ENCODE measurements around the gene SAP30L.

Gene SAP30L

DNA sequence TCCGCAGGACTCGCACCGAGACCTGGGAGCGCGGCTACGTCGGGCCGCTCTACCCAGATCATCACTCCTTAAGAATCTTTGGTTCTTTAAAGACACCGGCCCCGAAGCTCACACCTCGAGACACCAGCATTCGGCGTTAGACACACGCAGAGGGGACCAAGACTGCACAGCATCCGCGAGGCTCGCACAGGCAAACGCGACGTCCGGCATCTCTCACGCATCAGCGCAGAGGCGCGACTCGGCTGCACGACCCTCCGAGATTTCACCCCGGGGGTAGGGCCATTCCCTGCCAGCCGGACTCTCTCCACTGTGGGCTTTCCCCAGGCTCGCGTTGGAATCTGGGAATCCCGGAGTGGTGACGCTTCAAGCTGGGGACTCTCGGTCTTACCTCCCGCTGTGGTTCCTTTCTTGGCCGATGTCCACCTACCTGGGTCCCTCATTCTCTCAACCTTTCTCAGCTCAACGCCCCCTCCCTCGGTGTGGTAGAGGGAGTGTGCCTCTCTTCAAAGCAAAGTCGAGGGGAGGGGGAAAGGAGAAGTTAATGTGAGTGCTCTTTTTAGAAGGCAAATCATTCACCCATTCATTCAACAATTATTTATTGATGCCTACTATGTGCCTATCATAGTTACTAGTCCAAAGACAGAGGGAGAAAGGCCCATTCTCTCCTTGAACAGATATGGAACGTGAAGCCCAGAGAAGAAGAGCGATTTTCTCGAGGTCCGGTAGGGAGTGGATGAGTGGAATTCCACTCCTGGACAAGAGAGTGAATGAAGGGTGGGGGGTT, 33.6 kb downstream of the SAP30L start:
- DNase-seq (ENCODE audit: extremely low read depth in 1 of 2, low read depth in 1 of 2) = no peak

DNA sequence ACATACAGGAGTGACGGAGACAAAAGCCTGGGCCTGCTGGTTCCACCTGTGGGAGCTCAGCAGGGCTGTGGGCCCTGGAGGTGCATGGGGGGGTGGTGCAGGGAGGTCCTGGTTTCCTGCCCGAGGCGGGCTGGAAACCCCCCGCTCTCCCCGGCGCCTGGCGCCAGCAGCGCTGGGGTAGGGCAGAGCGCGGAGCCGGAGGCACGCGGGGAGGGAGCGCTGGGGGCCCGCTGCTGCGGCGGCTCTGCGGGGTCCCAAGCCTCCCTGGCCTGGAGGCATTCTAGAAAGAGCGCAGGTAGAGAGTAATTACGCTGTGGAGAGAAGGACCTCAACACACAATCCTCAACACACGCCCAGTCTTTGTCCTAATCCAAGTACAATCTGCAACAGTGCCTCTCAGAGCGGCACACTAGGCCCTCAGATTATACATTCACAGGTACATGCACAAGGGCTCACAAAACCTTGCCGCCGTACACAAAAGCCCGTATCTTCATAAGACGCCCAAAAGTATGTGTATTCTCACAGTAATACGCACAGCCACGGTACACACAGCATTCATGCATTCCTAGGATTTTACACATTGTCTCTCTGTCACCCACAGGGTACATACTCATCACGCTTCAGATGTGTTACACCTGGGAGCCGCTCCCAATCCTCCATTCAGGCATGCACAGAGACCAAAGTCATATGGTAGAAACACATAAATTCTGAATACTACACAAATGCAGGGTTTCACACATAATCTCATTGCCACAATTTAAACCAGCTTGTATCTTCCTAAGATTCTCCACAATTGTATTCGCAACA, 34.4 kb downstream of the SAP30L start:
- DNase-seq (ENCODE audit: extremely low read depth in 1 of 2, low read depth in 1 of 2) = no peak

DNA sequence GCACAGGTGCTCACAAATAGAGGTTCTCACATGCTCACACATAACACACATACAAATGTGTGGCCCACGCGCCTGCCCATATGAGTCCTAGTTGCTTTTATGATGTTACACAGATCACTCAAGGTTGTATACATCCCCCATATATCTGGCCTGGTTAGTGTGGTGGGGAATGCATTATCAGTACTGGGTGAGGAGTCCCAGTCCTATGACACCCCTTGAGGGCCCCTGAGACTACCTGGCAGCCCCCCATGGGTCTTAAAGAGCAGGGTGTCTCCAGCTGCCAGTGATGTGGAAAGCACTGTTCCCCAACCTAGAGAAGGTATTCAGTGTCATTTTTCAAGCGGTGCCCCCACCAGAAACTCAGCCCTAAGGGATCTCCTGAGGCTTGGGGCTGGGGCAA, 35.0 kb downstream of the SAP30L start:
- DNase-seq (ENCODE audit: extremely low read depth in 1 of 2, low read depth in 1 of 2) = no peak

DNA sequence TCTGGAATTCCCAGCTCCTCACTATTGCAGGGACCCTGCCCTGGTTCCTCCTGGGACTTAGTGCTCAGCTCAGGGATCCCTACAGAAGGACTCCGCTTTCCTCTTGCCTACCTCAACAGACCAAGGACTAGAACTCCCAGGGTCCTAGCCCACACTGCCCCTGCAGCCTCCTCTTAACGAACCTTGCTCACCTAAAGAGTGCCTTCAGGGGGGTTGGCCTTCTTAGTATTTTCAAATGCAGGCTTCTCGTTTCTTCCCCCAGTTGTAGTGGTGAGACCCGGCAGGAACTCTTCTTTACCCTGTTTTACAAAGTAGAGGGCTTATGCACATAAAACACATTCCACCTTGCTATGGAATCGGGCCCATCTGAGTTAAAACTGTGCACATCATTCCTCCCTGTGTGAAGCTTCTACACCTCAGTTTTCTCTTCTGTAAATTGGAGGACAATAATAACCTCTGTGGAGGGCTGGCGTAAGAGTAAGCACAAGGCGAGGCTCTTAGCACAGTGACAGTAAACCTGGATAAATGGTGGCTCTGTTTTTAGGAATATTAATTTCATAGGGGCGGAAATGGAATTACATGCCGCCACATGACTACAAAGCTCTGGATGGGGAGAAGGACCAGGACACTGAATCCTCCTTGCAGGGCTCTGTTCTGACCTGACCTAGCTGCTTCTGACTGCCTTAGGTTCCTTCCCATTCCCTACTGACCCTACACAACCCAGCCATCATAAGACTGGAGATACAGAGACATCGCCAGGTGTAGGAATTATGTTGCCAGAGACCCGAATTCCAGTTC, 36.0 kb downstream of the SAP30L start:
- DNase-seq (ENCODE audit: extremely low read depth in 1 of 2, low read depth in 1 of 2) = no peak

DNA sequence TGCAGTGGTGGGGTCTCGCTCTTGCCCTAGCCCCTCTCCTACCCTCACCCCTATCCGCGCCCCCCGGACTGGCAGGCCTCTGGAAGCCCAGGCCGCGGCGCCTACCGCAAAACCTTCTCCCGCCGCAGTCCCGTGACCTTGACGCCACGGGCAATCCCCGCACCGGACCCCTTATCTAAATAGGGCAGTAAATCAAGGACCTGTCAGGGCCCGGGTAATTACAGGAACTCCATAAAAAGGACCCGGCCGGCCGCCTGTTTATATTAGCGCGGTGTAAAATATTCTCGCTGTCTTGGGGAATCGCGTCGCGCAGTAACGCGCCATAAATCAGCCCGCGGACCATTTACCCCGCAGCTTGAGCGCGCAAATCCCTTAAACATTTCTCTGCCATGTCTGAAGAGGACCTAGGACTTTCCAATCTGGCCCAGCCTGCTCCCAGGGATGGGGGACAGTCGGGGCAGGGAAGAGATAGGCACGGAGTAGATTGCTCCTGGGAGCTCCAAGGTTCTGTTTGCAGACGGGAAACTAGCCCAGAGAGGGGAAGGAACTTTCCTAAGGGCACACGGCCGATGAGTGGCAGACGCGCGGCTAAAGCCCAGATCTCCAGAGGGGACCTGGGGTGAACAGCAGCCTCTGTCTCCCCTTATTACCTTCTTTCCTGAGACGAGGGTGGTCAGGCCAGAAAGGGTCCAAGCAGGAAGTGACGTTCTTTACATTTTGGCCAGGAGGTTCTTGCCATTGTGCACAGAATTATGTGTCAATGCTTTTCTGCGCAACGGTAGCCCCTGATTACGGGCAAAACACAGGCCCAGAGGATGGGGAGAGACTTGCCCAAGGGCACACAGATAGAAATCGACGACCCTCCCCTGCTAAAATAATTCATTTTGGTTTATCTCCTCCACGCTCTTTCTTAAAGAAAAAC, 37.0 kb downstream of the SAP30L start:
- no peak for DNase-seq (ENCODE audit: extremely low read depth in 1 of 2, low read depth in 1 of 2)

DNA sequence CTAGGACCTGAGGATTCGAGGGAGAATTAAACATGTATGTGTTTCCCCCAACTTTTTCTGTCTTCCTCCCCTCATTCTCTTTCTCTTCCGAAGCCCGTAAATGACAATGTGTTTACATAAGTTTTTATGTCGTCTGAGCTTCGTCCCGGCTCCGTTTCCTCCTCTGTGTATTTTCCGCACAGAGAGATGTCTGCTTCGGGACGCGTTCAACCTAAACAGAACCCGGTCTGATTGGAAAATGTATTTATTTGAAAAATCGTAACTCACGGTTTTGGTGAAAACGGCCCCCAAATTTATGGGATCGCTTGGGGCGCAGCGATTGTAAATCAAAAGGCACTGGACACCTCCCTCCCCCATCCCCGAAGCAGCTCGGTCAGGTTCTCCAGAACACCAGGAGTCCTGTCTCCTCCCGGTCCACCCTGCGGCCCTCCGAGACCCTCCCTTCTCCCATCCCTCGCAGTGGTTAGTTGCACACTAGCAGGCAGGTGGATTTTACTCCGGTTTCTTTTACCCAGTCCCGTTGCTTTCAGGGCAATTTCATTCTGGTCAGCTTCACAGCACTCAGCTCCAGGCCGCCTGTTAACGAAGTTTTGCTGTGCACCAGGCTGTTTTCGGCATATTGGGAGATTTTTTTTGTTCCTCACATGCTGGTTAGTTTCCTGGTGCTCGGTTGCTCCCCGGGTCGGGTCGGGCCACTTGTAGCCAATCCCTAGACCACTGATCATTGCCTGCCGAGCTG, 38.0 kb downstream of the SAP30L start:
- no peak for DNase-seq (ENCODE audit: extremely low read depth in 1 of 2, low read depth in 1 of 2)

DNA sequence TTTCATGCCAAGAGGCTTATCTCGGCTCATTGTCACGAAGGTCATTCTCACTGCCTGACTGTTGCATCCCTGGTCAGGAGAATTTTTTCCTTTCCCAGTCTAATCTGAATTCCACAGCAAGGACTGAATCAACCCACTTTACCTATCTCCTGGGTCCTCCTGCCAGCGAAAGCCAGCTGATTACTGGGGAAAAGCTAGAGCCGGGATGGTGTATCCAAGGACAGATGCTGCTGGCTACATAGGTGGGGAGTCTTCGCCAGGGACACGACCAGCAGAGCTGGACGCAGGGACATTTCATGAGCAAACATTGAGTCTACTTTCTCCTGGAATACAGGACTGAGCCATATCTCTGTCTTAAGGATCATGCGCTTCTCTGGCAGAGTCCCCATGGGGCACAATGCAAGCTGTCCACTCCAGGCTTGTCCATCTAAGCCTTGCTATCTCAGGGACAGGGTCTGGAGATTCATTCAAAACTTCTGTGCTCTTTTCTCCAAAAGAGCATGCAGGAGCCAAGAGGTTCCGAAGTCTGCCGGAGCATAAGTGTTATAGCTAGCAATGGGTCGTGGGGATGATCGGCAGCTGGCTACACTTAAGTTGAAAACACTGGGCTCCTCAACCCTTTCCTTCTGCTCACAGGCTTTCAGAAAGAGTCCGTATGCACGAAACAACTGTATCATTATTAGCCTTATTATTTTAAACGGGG, 38.7 kb downstream of the SAP30L start:
- DNase-seq (ENCODE audit: extremely low read depth in 1 of 2, low read depth in 1 of 2) = no peak

DNA sequence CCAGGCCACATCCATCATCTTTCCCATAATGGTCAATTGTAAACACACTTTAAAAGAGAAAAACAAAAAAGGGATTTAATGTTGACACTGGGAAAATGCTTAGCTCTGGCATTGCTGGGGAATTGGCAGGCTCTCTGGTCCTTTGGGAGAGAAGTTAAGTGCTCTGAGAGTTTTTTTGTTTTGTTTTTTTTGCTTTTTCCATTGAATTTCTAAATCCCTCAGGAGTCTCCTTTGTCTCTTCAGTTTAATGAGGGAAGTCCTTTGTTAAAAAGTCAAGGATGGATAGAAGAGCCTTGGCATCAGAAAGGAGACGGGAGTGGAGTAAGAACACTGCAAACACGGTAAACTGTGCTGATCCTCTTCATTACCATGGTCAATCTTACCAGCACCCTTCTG, 39.3 kb downstream of the SAP30L start:
- no peak for DNase-seq (ENCODE audit: extremely low read depth in 1 of 2, low read depth in 1 of 2)

DNA sequence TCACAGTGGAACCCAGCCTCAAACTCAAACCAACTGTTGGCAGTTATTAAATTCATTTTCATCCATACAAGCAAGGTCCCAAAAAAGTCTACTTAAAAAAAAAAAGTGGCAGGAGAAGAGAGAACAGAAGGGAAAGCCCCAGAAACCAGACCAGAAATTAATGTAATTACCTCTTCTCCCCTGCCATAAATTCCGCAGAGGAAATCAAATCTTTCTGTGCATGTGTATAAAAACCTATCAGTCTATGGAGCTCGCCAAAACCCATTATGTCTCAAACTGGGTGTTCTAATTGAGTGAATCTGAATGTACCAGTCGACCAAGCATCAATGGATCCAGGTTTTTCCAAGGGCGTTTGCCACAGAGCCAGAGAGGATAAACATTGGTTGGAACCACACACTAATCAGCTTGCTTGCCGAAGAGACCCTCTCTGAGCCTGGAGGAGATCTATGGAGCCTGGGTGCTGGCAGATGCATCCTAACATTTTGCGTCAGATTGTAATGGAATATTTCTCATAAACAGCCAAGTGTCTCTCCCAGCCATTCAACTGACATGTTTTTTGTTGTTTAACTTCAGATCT, 40.1 kb downstream of the SAP30L start:
- no peak for DNase-seq (ENCODE audit: extremely low read depth in 1 of 2, low read depth in 1 of 2)

DNA sequence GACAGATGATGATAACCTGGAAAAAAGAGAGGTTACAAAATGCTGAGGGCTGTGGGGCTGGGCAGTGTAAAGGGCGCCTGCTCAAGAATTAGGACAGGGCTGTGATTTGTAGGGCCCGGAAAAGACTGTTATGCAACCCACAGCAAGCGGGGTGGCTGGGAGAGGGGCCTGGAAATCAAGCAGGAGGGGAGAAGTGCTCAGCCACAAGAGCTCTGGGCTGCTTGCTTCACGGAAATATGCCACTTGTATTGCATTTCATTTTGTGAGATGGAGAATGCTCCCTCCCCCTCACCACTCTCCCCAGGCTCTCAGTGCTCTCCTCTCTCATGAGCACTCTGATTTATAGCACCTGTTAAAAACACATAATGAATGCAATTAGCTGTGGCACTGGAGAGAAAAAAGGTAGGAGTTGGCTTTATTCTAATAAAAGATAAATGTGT, 40.6 kb downstream of the SAP30L start:
- DNase-seq (ENCODE audit: extremely low read depth in 1 of 2, low read depth in 1 of 2) = no peak

DNA sequence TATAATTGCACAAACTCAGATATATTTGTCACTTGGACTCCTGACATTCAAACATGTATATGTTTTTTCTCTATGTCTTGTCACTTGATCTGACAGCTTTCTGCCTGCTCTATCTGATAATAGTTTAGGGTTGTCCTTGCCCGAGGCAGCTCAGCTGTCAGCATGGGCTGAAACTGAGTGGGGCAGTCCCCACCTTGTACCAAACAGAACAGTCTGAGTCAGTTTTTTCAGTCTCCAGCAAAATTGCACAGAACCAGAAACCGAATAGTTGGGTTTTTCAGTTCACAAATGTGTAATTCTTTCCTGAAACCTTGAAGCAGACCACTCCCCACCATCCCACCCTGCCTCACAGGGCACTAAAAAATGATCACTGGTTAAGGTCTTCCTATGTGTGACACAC, 41.7 kb downstream of the SAP30L start:
- DNase-seq (ENCODE audit: extremely low read depth in 1 of 2, low read depth in 1 of 2) = no peak

DNA sequence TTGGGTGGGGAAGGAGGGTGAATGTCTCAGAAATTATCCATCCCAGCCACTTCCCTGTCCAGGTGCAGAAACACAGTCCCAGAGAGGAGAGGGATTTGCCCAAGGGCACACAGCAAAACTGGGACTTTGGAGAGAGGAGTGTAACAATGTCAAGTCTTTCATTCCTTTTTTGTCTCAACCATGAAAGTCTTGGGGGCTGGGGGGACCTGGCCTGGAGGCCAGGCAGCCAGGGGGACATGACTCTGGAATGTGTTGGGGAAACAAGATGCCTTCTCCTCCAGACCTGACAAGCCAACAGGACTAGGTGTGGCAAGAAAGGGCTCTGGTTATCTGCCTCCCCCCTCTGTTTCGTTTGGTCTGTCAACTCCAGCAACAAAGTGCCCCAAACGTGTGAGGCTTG, 46.1 kb downstream of the SAP30L start:
- DNase-seq (ENCODE audit: extremely low read depth in 1 of 2, low read depth in 1 of 2) = no peak

DNA sequence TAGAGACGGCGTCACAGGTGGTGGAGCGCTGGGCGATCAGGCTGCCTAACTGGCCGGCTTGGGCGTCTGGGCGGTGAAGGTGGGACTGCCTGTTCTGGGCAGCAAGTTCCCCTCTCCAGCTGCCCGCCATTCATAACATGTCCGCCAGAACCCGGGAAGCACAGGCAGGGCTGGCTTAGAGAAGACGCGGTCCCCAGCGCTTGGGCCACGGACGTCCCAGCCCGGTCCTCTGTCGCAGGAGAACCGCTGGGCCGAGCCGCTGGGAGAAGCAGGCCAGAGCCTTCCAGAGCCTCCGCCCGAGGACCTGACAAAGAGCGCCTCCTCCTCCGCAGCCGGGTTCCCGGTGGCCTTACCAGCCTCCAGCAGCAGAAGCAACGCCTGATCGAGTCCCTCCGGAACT, 47.5 kb downstream of the SAP30L start:
- no peak for DNase-seq (ENCODE audit: extremely low read depth in 1 of 2, low read depth in 1 of 2)

DNA sequence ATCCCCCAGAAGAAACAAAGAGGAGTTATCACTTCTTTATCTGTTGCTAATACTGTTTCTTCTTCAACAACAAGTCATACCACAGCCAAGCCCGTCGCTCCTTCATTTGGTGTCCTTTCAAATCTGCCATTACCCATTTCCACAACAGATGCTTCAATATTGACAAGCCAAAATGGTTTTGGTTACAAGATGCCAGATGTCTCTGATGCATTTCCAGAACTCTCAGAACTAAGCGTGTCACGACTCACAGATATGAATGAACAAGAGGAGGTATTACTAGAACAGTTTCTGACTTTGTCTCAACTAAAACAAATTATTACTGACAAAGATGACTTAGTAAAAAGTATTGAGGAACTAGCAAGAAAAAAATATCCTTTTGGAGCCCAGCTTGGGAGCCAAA, 48.2 kb downstream of the SAP30L start:
- no peak for DNase-seq (ENCODE audit: extremely low read depth in 1 of 2, low read depth in 1 of 2)

DNA sequence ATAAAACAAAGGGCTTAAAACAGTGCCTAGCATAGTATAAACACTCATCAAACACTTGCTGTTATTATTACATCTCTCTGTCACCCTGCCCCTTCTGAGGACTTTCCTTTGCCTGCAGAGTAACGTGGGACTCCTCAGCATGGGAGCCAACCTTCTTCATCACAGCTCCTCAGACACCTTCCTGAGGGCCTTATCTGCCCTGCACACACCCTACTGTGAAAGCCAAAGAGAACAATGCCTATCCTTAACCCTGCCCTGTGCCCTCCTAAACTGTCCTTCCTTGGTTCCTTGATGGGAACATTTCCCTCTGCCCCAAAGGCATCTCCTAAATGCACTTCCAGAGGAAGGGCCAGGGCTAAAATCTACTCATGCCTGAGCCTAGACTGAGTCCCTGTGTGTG, 52.8 kb downstream of the SAP30L start:
- DNase-seq (ENCODE audit: extremely low read depth in 1 of 2, low read depth in 1 of 2) = no peak

DNA sequence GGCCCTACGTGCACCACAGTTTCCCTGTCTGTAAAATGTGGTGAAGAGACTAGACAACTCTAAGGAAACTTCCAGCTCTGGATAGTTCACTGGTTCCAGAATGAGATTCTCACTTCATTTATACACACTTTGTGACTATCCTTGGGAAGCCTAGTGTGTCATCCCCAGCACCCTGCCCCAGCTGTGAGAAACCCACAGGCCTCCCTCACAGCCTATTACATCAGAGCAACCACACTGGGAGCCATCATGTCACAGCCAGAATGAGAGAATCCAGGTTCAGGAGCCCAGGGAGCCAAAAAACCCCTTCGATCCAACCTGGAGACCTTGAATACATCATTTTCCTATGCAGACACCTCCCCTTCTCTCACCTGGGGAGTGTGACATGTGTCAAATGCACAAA, 53.2 kb downstream of the SAP30L start:
- no peak for DNase-seq (ENCODE audit: extremely low read depth in 1 of 2, low read depth in 1 of 2)

DNA sequence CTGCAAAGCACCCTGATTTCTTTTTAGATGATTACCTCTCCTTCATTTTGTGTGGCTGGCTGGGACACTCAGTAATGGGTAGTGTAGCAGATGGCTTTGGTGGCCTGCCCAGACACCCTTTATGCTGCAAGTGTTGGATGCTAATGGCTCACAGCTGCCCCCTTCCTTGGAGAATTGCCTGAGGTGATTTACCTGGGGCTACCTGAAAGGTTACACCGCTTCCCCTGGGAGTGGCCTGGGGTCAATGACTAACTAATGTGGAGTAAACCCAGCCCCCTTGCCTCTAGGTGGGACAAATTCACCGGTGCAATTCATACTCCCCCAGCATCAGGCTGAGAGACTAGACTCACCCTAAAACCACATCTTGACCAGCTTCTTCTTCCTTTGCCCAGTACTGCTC, 55.8 kb downstream of the SAP30L start:
- no peak for DNase-seq (ENCODE audit: extremely low read depth in 1 of 2, low read depth in 1 of 2)

DNA sequence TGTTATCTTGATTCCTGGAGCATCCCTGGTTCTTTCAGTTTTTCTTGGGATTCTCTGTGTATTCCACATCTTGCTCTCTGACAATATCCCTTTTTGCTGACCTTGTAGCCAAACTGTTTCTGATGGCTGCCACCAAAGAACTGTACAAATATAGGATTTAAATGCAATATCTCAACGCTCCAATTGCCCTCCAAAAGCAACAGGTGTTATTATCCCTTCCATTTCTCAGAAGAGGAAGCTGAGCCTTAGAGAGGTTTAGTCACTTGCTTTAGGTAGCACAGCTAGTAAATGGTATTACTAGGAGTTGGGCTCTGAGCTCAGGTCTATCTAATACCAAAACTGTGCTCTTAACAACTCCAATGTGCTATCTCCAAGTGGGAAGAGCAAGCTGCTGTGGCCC, 56.4 kb downstream of the SAP30L start:
- no peak for DNase-seq (ENCODE audit: extremely low read depth in 1 of 2, low read depth in 1 of 2)

DNA sequence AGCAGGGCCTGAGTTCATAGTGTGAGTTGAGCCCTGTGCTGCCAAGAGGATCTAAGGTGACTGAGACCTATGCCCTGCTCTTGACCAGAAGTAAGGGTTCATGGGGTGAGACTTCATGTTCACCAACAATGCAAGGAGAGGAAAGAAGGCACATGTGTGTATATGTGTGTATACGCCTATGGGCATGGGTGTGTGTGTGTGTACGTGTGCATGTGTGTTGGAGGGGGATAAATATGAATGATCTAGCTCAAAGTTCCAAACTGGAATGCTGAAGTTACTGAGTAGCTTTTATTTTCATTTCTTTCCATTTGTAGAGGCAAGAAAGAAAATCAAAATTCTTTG, 57.9 kb downstream of the SAP30L start:
- DNase-seq (ENCODE audit: extremely low read depth in 1 of 2, low read depth in 1 of 2) = no peak
